Ishikawa (cell line): ENCODE results near the gene EVL.

Experiments
- FOXM1 ChIP-seq: IDR thresholded peaks from 2 replicates; pipeline ENCODE4 v1.6.1; 2012; ENCODE audit warnings: low read depth, borderline replicate concordance
- MAX ChIP-seq: IDR thresholded peaks from 2 replicates; pipeline ENCODE4 v1.6.1; 2012
- REST ChIP-seq: IDR thresholded peaks from 2 replicates; pipeline ENCODE4 v1.6.1; 2012; ENCODE audit warnings: low read depth, mild to moderate bottlenecking
- TCF12 ChIP-seq: IDR thresholded peaks from 2 replicates; pipeline ENCODE4 v1.6.1; 2012; ENCODE audit warnings: low read depth
- USF1 ChIP-seq: IDR thresholded peaks from 2 replicates; pipeline ENCODE4 v1.6.1; 2012

GRCh38 chr14:100065942-100066574 is 836 bp downstream of the EVL start:
- TF ChIP-seq FOXM1 (no peak), MAX (no peak), REST (no peak), USF1 (no peak), TCF12 (no peak)
